Measurements from ENCODE around the gene PRSS56. TPM values are rescaled to one million over a fixed set of nuclear protein-coding genes. Genes with fewer than 3 reads are reported as not detected.

PRSS56 gene
- total and polyA plus RNA-seq, 2 of the 8 experiments (the other 6 are each of a cell fraction or from before 2014, with no cell fraction given), result 0.03 TPM; not detected in 1

- WGBS, 2 experiments (ENCODE audit: extremely low coverage in 1 of 2, insufficient coverage in 1 of 2, insufficient read length in 1 of 2, insufficient replicate concordance in 2 of 2, low coverage in 1 of 2, low lambda C conversion rate in 2 of 2, missing lambda C conversion rate in 1 of 2), result 88% methylated on average over 25 of the region's 26 CpGs; no CpG with 5 or more reads in 1 of the 2 experiments
- H4K8ac ChIP-seq (ENCODE audit: extremely low read depth, insufficient read depth, low read length), result no peak overlapping the region
- TF ChIP-seq CREB1 (IDR thresholded peaks at IDR 0.05) (no peak), SP2 (IDR thresholded peaks at IDR 0.05; ENCODE audit: low read length) (no peak), SP1 (IDR thresholded peaks at IDR 0.05; ENCODE audit: low read depth, low read length) (no peak), NRF1 (IDR thresholded peaks at IDR 0.05; ENCODE audit: low read depth, low read length) (no peak), HDAC2 (IDR thresholded peaks at IDR 0.05; ENCODE audit: borderline replicate concordance in 1 of 2, low read depth in 2 of 2, low read length in 2 of 2) (no peak), POU5F1 (IDR thresholded peaks at IDR 0.05; ENCODE audit: low read depth, low read length) (no peak)
- TF ChIP-seq, protein P1, sequence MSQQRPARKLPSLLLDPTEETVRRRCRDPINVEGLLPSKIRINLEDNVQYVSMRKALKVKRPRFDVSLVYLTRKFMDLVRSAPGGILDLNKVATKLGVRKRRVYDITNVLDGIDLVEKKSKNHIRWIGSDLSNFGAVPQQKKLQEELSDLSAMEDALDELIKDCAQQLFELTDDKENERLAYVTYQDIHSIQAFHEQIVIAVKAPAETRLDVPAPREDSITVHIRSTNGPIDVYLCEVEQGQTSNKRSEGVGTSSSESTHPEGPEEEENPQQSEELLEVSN (IDR thresholded peaks at IDR 0.05), result no peak
- H3K4ac ChIP-seq (replicated peaks; ENCODE audit: insufficient read length, low read depth, low read length), result no peak overlapping the region
- no peaks in the 10 kb centered on the region for H3K79me1 ChIP-seq (ENCODE audit: low read depth, low read length)
- H4K5ac ChIP-seq (ENCODE audit: insufficient read length, low read depth, low read length), result no peak overlapping the region
- H2AFZ ChIP-seq (ENCODE audit: low read length), result no peak overlapping the region
- ChIA-PET POLR2A (ENCODE audit: partially characterized antibody) (no interaction called here), CTCF (ENCODE audit: partially characterized antibody) (interaction anchor here (1.0 kb wide), 1 partner anchor 14 kb away, joined by 3 read pairs; no protein-coding TSS in a partner anchor)
- no peak for FAIRE-seq
- H3K9ac ChIP-seq (replicated peaks in 1 of 4; ENCODE audit: extremely low read depth in 1 of 4, low read depth in 3 of 4, low read length in 3 of 4), result no peak overlapping the region
- no peak overlapping the region for H3K4me3 ChIP-seq (ENCODE audit: extremely low read depth in 1 of 4, insufficient read depth in 2 of 4, low read depth in 3 of 4, low read length in 4 of 4)
- H3K9me3 ChIP-seq (ENCODE audit: insufficient read depth in 2 of 2, low read depth in 1 of 2, low read length in 1 of 2), result no peaks in the 10 kb centered on the region
- H3K14ac ChIP-seq (ENCODE audit: insufficient read length), result no peak overlapping the region
- H3K4me2 ChIP-seq (ENCODE audit: insufficient read depth in 1 of 2, low read depth in 2 of 2, low read length in 2 of 2), result no peak overlapping the region
- H3K18ac ChIP-seq (ENCODE audit: extremely low read depth, low read length), result no peak overlapping the region
- no peak overlapping the region for H3K23ac ChIP-seq (ENCODE audit: insufficient read length)
- H2BK5ac ChIP-seq (ENCODE audit: low read depth, low read length), result no peak overlapping the region
- H2AK5ac ChIP-seq (ENCODE audit: low read depth, low read length), result no peak overlapping the region
- H3K56ac ChIP-seq (replicated peaks; ENCODE audit: insufficient read length, low read depth, low read length), result no peak overlapping the region
- no peak overlapping the region for H4K91ac ChIP-seq (replicated peaks; ENCODE audit: insufficient read length, low read length)
- no peak overlapping the region for H3K27ac ChIP-seq (ENCODE audit: low read depth, low read length)
- H3K36me3 ChIP-seq (ENCODE audit: control insufficient read depth in 2 of 4, insufficient read depth in 4 of 4, low read length in 3 of 4), result no peaks in the 10 kb centered on the region
- peaks cover 0 to 4% (median 3%) of the 10 kb centered on the region in 4 experiments; a peak in 4 of 7 replicates for H3K4me1 ChIP-seq (replicated peaks in 1 of 4; ENCODE audit: control insufficient read depth in 3 of 4, insufficient read depth in 4 of 4, low read length in 3 of 4)
- H2BK12ac ChIP-seq (ENCODE audit: low read depth, low read length), result no peak overlapping the region
- peaks cover 15 to 21% (median 17%) of the 10 kb centered on the region in 4 experiments for H3K27me3 ChIP-seq (replicated peaks in 1 of 4; ENCODE audit: control insufficient read depth in 3 of 4, extremely low read depth in 1 of 4, insufficient read depth in 3 of 4, low read length in 3 of 4)
- no peak overlapping the region for H2BK20ac ChIP-seq (ENCODE audit: low read length)
- H3K23me2 ChIP-seq (ENCODE audit: low read depth, low read length), result peaks cover under 1% of the 10 kb centered on the region; the same call in 1 of the 2 replicates
- H3K79me2 ChIP-seq (ENCODE audit: control insufficient read depth in 1 of 2, insufficient read depth in 2 of 2, low read length in 2 of 2), result no peaks in the 10 kb centered on the region
- no peak overlapping the region for H2BK120ac ChIP-seq (replicated peaks; ENCODE audit: low read depth, low read length)
- DNase-seq (ENCODE audit: low read depth in 1 of 2, low spot score in 2 of 2), result no peak
- peaks cover 4 to 11% of the 10 kb centered on the region in 2 experiments for H4K20me1 ChIP-seq (replicated peaks in 1 of 2; ENCODE audit: control insufficient read depth in 1 of 2, insufficient read depth in 2 of 2, low read length in 2 of 2)
- no peak overlapping the region for H2BK15ac ChIP-seq (ENCODE audit: low read length)
These were observed 39.7 kb upstream of the PRSS56 start for GRCh38 chr2:232480201-232481190.

Data from H1 (cell line).